Stimulated activated CD4-positive, alpha-beta T cell treated with anti-CD3 and anti-CD28 coated beads, Interleukin-1b, Interleukin-23, amount 100 ng/mL, for 4 hours (primary cell): ENCODE measurements around the gene PIAS1.
"Not testable (repeated sequence)": the region's sequence is repeated elsewhere in the genome, so short reads cannot be mapped to it uniquely, and the experiment has no call there.

Source experiments
- DNase-seq, 2 donors: peaks; one replicate each; pipeline ENCODE4 v3.0.0-alpha.2; 2020; ENCODE audit warnings: low read depth in 2 of 2

Gene PIAS1

GRCh38 chr15:68234520-68234919 is 180.4 kb downstream of the PIAS1 start:
- DNase-seq = not testable (repeated sequence)

GRCh38 chr15:68235022-68235421 is 180.9 kb downstream of the PIAS1 start:
- no peak for DNase-seq

GRCh38 chr15:68239025-68239424 is 184.9 kb downstream of the PIAS1 start:
- DNase-seq = no peak

- DNase-seq = no peak
These were observed 187.2 kb downstream of the PIAS1 start for GRCh38 chr15:68241088-68241935.
